Activated CD4-positive, alpha-beta T cell treated with anti-CD3 and anti-CD28 coated beads, Interleukin-2, amount 50 U/mL, for 16 hours (primary cell): ENCODE data around the gene TNN.
A peak's percentile ranks its signal among the peaks of the same experiment; 100 is the strongest.

Source experiments
- DNase-seq: peaks from one replicate; pipeline ENCODE4 v3.0.0-alpha.2; 2020

TNN gene

GRCh38 chr1:175150596-175151319 lies 83.1 kb downstream of the TNN start:
- no peak for DNase-seq

GRCh38 chr1:175152006-175152652 lies 84.5 kb downstream of the TNN start:
- peak; percentile 63 for DNase-seq

- peak; percentile 73 for DNase-seq
Measured at GRCh38 chr1:175154629-175155472, 87.2 kb downstream of the TNN start.

- DNase-seq, result no peak
Measured at GRCh38 chr1:175155473-175155856, 87.8 kb downstream of the TNN start.

GRCh38 chr1:175155936-175156335 lies 88.3 kb downstream of the TNN start:
- DNase-seq, result no peak

- no peak for DNase-seq
Measured at GRCh38 chr1:175157200-175157599, 89.6 kb downstream of the TNN start.

- DNase-seq, result no peak
Measured at GRCh38 chr1:175158170-175158591, 90.5 kb downstream of the TNN start.

GRCh38 chr1:175162955-175163354 lies 95.3 kb downstream of the TNN start:
- DNase-seq, result no peak

- no peak for DNase-seq
Measured at GRCh38 chr1:175163702-175164101, 96.1 kb downstream of the TNN start.

GRCh38 chr1:175164751-175165150 lies 97.1 kb downstream of the TNN start:
- no peak for DNase-seq

GRCh38 chr1:175166746-175167145 lies 99.1 kb downstream of the TNN start:
- DNase-seq, result no peak

GRCh38 chr1:175167861-175168260 lies 100.2 kb downstream of the TNN start:
- no peak for DNase-seq

GRCh38 chr1:175168782-175169181 lies 101.1 kb downstream of the TNN start:
- DNase-seq, result peak; percentile 14

- DNase-seq, result peak; percentile 30
Measured at GRCh38 chr1:175169286-175170018, 101.8 kb downstream of the TNN start.

- DNase-seq, result no peak
Measured at GRCh38 chr1:175171036-175171913, 103.6 kb downstream of the TNN start.

- DNase-seq, result no peak
Measured at GRCh38 chr1:175172503-175172902, 104.9 kb downstream of the TNN start.

- DNase-seq, result no peak
Measured at GRCh38 chr1:175173531-175173930, 105.9 kb downstream of the TNN start.

GRCh38 chr1:175174309-175175102 lies 106.9 kb downstream of the TNN start:
- no peak for DNase-seq

GRCh38 chr1:175176246-175176645 lies 108.6 kb downstream of the TNN start:
- no peak for DNase-seq

- no peak for DNase-seq
Measured at GRCh38 chr1:175178056-175178455, 110.4 kb downstream of the TNN start.

GRCh38 chr1:175178456-175178855 lies 110.8 kb downstream of the TNN start:
- no peak for DNase-seq
